HepG2 (cell line): ENCODE results near the gene CBX2. TPM values are rescaled to one million over a fixed set of nuclear protein-coding genes. Genes with fewer than 3 reads are reported as not detected.

Experiments used
- CHD4 ChIP-seq: fragments of 200-600 bp; sonication (generic); IDR thresholded peaks from 2 replicates; pipeline ENCODE4 v1.7.0; 2017; ENCODE audit warnings: mild to moderate bottlenecking, low read length, borderline replicate concordance
- DR1 ChIP-seq: sonication (generic); formaldehyde crosslinking; IDR thresholded peaks from 2 replicates; pipeline ENCODE4 v1.8.0; 2021; ENCODE audit warnings: mild to moderate bottlenecking, missing genetic modification reagents, inconsistent platforms
- FLYWCH1 ChIP-seq: sonication (generic); formaldehyde crosslinking; IDR thresholded peaks from 2 replicates; pipeline ENCODE4 v1.8.1; 2023; ENCODE audit warnings: mild to moderate bottlenecking, missing genetic modification reagents
- GATAD2A ChIP-seq: IDR thresholded peaks from 2 replicates; pipeline ENCODE4 v1.6.1; 2016
- KLF11 ChIP-seq: IDR thresholded peaks from 2 replicates; pipeline ENCODE4 v1.6.1; 2016; ENCODE audit warnings: missing compliant biosample characterization
- KLF16 ChIP-seq, 2 experiments: sonication (generic) in 1 of 2; formaldehyde crosslinking in 1 of 2; IDR thresholded peaks; 2 replicates each; pipeline versions ENCODE4 v1.6.1 to v1.8.0; 2016 to 2023; ENCODE audit warnings: missing genetic modification reagents in 2 of 2, missing compliant biosample characterization in 1 of 2
- NBN ChIP-seq: fragments of 450-650 bp; conservative IDR thresholded peaks from 2 replicates; pipeline ENCODE4 v1.6.1; 2017
- SAFB2 ChIP-seq: sonication (generic); formaldehyde crosslinking; IDR thresholded peaks from 2 replicates; pipeline ENCODE4 v1.5.1; 2020; ENCODE audit warnings: missing genetic modification reagents, low read depth, mild to moderate bottlenecking, borderline replicate concordance
- SKI ChIP-seq: fragments of 450-650 bp; IDR thresholded peaks from one replicate; pipeline ENCODE4 v1.6.1; 2018; ENCODE audit warnings: mild to moderate bottlenecking; ENCODE audit not compliant: partially characterized antibody
- SNAI1 ChIP-seq: sonication (generic); formaldehyde crosslinking; IDR thresholded peaks from 2 replicates; pipeline ENCODE4 v1.5.0; 2020; ENCODE audit warnings: mild to moderate bottlenecking, missing genetic modification reagents, borderline replicate concordance
- TCF7 ChIP-seq: sonication (generic); IDR thresholded peaks from 2 replicates; pipeline ENCODE4 v1.6.1; 2016; ENCODE audit warnings: antibody characterized with exemption, low read depth
- TEAD2 ChIP-seq: sonication (generic); formaldehyde crosslinking; IDR thresholded peaks from 2 replicates; pipeline ENCODE4 v1.9.0; 2021; ENCODE audit warnings: missing genetic modification reagents
- TMF1 ChIP-seq: sonication (generic); formaldehyde crosslinking; IDR thresholded peaks from 2 replicates; pipeline ENCODE4 v1.8.1; 2022; ENCODE audit warnings: low read depth, missing genetic modification reagents
- TP53 ChIP-seq: sonication (generic); formaldehyde crosslinking; conservative IDR thresholded peaks from 2 replicates; pipeline ENCODE4 v1.4.0; 2020; ENCODE audit warnings: missing genetic modification reagents
- TRIM24 ChIP-seq: sonication (generic); formaldehyde crosslinking; IDR thresholded peaks from 2 replicates; pipeline ENCODE4 v1.8.0; 2022; ENCODE audit warnings: mild to moderate bottlenecking, missing genetic modification reagents
- YEATS2 ChIP-seq: sonication (generic); formaldehyde crosslinking; IDR thresholded peaks from 2 replicates; pipeline ENCODE4 v1.4.0; 2020; ENCODE audit warnings: missing genetic modification reagents, borderline replicate concordance
- ZNF160 ChIP-seq: sonication (generic); formaldehyde crosslinking; IDR thresholded peaks from 2 replicates; pipeline ENCODE4 v1.8.0; 2022; ENCODE audit warnings: mild to moderate bottlenecking, inconsistent platforms, missing genetic modification reagents
- ZNF329 ChIP-seq: sonication (generic); formaldehyde crosslinking; IDR thresholded peaks from 2 replicates; pipeline ENCODE4 v1.9.0; 2021; ENCODE audit warnings: low read depth, mild to moderate bottlenecking, missing genetic modification reagents
- ZNF572 ChIP-seq: sonication (generic); formaldehyde crosslinking; IDR thresholded peaks from 2 replicates; pipeline ENCODE4 v1.5.1; 2020; ENCODE audit warnings: mild to moderate bottlenecking, missing genetic modification reagents
- ZNF619 ChIP-seq: sonication (generic); formaldehyde crosslinking; IDR thresholded peaks from 2 replicates; pipeline ENCODE4 v1.4.0; 2020; ENCODE audit warnings: mild to moderate bottlenecking, missing genetic modification reagents
- ZNF879 ChIP-seq: sonication (generic); formaldehyde crosslinking; IDR thresholded peaks from 2 replicates; pipeline ENCODE4 v1.8.1; 2023; ENCODE audit warnings: missing genetic modification reagents
- ZXDC ChIP-seq: sonication (generic); formaldehyde crosslinking; IDR thresholded peaks from 2 replicates; pipeline ENCODE4 v1.5.0; 2020; ENCODE audit warnings: mild to moderate bottlenecking, missing genetic modification reagents
- polyA plus RNA-seq, 8 experiments: library from polyadenylated mRNA; depleted of rRNA in 3 of 8; stranded (reverse) in 7 of 8; unstranded in 1 of 8; fragments of >200 nt; fragmentation: Illumina TruSeq in 4 of 8; extraction: Trizol in 4 of 8; gene quantifications; 2 replicates each; pipeline versions ENCODE4 v1.2.1 to v1.2.3, GENCODE V29; 2011 to 2016; ENCODE audit warnings: low read depth in 4 of 8, missing spikeins in 1 of 8, mixed read lengths in 1 of 8; ENCODE audit not compliant: insufficient read depth in 1 of 8
- total RNA-seq, 5 experiments: library from RNA; depleted of rRNA; stranded (reverse); fragments of >200 nt; fragmentation: Illumina TruSeq; extraction: Trizol; gene quantifications; 2 replicates each; pipeline ENCODE4 v1.2.3, GENCODE V29; 2016; ENCODE audit warnings: low read depth in 1 of 5
- TF ChIP-seq, protein P1 (sequence below): sonication (generic); formaldehyde crosslinking; conservative IDR thresholded peaks from 2 replicates; pipeline ENCODE4 v1.8.0; 2022; ENCODE audit warnings: low read depth, missing genetic modification reagents
- TF ChIP-seq, protein P2 (sequence below): sonication (generic); formaldehyde crosslinking; IDR thresholded peaks from 2 replicates; pipeline ENCODE4 v1.4.0; 2020; ENCODE audit warnings: mild to moderate bottlenecking, missing genetic modification reagents
- TF ChIP-seq, protein P3 (sequence below): sonication (generic); formaldehyde crosslinking; IDR thresholded peaks from 2 replicates; pipeline ENCODE4 v1.9.0; 2021; ENCODE audit warnings: missing genetic modification reagents, borderline replicate concordance

CBX2 gene
- total and polyA plus RNA-seq, 2 of the 13 experiments (the other 11 are each of a cell fraction or from before 2014, with no cell fraction given): 14.5 to 31.1 TPM

DNA sequence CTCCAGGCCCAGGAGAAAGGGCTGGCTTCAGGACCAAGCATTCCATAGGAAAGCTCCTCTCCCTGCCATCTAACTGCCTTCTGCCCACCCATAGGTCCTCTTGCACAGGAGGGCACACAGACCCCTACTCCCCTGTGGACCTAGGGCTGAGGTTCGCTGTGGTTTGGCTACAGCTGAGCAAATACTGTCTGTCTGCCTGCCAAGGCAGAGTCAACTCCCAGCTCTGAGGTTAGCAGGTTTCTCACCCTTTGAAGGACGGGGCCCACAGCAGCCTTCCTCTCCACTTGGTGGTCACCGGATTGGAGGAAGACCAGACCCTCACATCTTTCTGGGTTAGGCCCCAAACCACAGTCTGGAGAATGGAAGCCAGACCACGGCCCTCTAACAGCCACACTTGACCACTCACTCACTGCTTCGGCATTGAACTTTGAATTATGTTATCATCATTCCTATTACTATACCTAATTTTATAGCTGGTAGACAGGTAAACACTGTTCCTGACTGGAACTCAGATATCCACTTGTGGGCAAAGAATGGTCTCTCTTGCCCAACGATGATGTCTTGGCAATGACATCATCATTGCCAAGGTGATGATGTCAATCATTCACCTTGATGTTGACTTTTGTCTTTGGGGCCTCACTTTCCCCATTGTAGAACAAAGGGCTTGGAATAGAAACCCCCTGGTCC, 47.1 kb downstream of the CBX2 start (continued):
- TF ChIP-seq, protein P1, sequence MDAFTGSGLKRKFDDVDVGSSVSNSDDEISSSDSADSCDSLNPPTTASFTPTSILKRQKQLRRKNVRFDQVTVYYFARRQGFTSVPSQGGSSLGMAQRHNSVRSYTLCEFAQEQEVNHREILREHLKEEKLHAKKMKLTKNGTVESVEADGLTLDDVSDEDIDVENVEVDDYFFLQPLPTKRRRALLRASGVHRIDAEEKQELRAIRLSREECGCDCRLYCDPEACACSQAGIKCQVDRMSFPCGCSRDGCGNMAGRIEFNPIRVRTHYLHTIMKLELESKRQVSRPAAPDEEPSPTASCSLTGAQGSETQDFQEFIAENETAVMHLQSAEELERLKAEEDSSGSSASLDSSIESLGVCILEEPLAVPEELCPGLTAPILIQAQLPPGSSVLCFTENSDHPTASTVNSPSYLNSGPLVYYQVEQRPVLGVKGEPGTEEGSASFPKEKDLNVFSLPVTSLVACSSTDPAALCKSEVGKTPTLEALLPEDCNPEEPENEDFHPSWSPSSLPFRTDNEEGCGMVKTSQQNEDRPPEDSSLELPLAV (CRISPR knock-in tag): no peak
- no peak for TF ChIP-seq ZXDC
- no peak for TF ChIP-seq SNAI1 (CRISPR knock-in tag)
- TF ChIP-seq TEAD2 (CRISPR knock-in tag): no peak
- no peak for TF ChIP-seq TMF1 (CRISPR knock-in tag)
- no peak for TF ChIP-seq TCF7
- TF ChIP-seq ZNF572 (CRISPR knock-in tag): no peak
- TF ChIP-seq ZNF329 (CRISPR knock-in tag): no peak
- TF ChIP-seq, protein P2, sequence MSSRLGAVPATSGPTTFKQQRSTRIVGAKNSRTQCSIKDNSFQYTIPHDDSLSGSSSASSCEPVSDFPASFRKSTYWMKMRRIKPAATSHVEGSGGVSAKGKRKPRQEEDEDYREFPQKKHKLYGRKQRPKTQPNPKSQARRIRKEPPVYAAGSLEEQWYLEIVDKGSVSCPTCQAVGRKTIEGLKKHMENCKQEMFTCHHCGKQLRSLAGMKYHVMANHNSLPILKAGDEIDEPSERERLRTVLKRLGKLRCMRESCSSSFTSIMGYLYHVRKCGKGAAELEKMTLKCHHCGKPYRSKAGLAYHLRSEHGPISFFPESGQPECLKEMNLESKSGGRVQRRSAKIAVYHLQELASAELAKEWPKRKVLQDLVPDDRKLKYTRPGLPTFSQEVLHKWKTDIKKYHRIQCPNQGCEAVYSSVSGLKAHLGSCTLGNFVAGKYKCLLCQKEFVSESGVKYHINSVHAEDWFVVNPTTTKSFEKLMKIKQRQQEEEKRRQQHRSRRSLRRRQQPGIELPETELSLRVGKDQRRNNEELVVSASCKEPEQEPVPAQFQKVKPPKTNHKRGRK (CRISPR knock-in tag): no peak
- no peak for TF ChIP-seq ZNF879 (CRISPR knock-in tag)
- TF ChIP-seq KLF16 (CRISPR knock-in tag; IDR thresholded peaks at IDR 0.05): no peak
- TF ChIP-seq TP53: no peak
- peak; percentile 38 for TF ChIP-seq SKI
- no peak for TF ChIP-seq YEATS2 (CRISPR knock-in tag)
- no peak for TF ChIP-seq KLF11 (CRISPR knock-in tag)
- TF ChIP-seq TRIM24 (CRISPR knock-in tag): no peak
- TF ChIP-seq ZNF619 (CRISPR knock-in tag): no peak
- peak; percentile 17; the same call in 1 of the 2 replicates for TF ChIP-seq GATAD2A (CRISPR knock-in tag)
- TF ChIP-seq, protein P3, sequence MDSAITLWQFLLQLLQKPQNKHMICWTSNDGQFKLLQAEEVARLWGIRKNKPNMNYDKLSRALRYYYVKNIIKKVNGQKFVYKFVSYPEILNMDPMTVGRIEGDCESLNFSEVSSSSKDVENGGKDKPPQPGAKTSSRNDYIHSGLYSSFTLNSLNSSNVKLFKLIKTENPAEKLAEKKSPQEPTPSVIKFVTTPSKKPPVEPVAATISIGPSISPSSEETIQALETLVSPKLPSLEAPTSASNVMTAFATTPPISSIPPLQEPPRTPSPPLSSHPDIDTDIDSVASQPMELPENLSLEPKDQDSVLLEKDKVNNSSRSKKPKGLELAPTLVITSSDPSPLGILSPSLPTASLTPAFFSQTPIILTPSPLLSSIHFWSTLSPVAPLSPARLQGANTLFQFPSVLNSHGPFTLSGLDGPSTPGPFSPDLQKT (CRISPR knock-in tag): no peak
- no peak for TF ChIP-seq FLYWCH1 (CRISPR knock-in tag)
- no peak for TF ChIP-seq NBN
- TF ChIP-seq SAFB2 (CRISPR knock-in tag): no peak
- TF ChIP-seq ZNF160 (CRISPR knock-in tag): no peak
- TF ChIP-seq DR1: no peak
- TF ChIP-seq CHD4: no peak
